IMR-90 (cell line): ENCODE measurements around the gene BRME1.

ENCODE experiments used
- BHLHE40 ChIP-seq: fragments of 150-350 bp; IDR thresholded peaks from 2 replicates; pipeline ENCODE4 v1.6.1; 2016; ENCODE audit warnings: mild to moderate bottlenecking, low read depth, low read length
- CEBPB ChIP-seq: IDR thresholded peaks from 2 replicates; pipeline ENCODE4 v1.6.1; 2012; ENCODE audit warnings: low read depth, low read length, improper control_type of control experiment
- FOS ChIP-seq: fragments of 150-350 bp; IDR thresholded peaks from 2 replicates; pipeline ENCODE4 v1.6.1; 2016; ENCODE audit warnings: low read depth, low read length
- MAFK ChIP-seq: IDR thresholded peaks from 2 replicates; pipeline ENCODE4 v1.6.1; 2012; ENCODE audit warnings: low read depth, low read length, improper control_type of control experiment
- MAZ ChIP-seq: IDR thresholded peaks from 2 replicates; pipeline ENCODE4 v1.6.1; 2012; ENCODE audit warnings: low read depth, mild to moderate bottlenecking, low read length, improper control_type of control experiment, moderate library complexity, borderline replicate concordance
- POLR2A ChIP-seq: IDR thresholded peaks from 2 replicates; pipeline ENCODE4 v1.6.1; 2012; ENCODE audit warnings: mild to moderate bottlenecking, low read depth, low read length
- RAD21 ChIP-seq: IDR thresholded peaks from 2 replicates; pipeline ENCODE4 v1.6.1; 2012; ENCODE audit warnings: low read length, improper control_type of control experiment
- RCOR1 ChIP-seq: IDR thresholded peaks from 2 replicates; pipeline ENCODE4 v1.6.1; 2012; ENCODE audit warnings: mild to moderate bottlenecking, low read length, improper control_type of control experiment; ENCODE audit not compliant: insufficient replicate concordance
- RFX5 ChIP-seq: IDR thresholded peaks from 2 replicates; pipeline ENCODE4 v1.8.0; 2012; ENCODE audit warnings: low read depth, mild to moderate bottlenecking, low read length, moderate library complexity
- SMC3 ChIP-seq: fragments of 150-350 bp; IDR thresholded peaks from 2 replicates; pipeline ENCODE4 v1.6.1; 2016; ENCODE audit warnings: low read depth, mild to moderate bottlenecking, antibody characterized with exemption, low read length, moderate library complexity
- TF ChIP-seq, protein P1 (sequence below): conservative IDR thresholded peaks from 2 replicates; pipeline ENCODE4 v1.5.1; 2012; ENCODE audit warnings: mild to moderate bottlenecking, low read depth, low read length, improper control_type of control experiment

DNA sequence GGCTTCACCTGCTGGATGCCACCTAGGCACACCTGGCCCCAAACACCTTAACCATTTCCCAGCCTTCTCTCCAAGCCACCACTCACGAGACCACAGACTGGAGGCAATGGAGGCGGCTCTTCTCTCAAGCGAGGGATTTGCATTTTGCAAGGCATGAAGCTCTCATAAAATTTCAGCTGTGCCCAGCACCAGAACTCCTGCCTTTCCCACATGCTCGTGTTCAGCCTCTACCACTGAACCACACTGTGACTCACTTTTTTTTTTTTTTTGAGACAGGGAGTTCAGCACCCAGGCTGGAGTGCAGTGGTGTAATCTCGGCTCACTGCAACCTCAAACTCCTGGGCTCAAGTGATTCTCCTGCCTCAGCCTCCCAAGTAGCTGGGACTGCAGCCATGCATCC lies 18.4 kb downstream of the BRME1 start:
- TF ChIP-seq BHLHE40 (no peak), RAD21 (no peak), MAZ (no peak), CEBPB (no peak), POLR2A (no peak), MAFK (no peak), FOS (no peak), RCOR1 (no peak), SMC3 (no peak), RFX5 (no peak)
- TF ChIP-seq, protein P1, sequence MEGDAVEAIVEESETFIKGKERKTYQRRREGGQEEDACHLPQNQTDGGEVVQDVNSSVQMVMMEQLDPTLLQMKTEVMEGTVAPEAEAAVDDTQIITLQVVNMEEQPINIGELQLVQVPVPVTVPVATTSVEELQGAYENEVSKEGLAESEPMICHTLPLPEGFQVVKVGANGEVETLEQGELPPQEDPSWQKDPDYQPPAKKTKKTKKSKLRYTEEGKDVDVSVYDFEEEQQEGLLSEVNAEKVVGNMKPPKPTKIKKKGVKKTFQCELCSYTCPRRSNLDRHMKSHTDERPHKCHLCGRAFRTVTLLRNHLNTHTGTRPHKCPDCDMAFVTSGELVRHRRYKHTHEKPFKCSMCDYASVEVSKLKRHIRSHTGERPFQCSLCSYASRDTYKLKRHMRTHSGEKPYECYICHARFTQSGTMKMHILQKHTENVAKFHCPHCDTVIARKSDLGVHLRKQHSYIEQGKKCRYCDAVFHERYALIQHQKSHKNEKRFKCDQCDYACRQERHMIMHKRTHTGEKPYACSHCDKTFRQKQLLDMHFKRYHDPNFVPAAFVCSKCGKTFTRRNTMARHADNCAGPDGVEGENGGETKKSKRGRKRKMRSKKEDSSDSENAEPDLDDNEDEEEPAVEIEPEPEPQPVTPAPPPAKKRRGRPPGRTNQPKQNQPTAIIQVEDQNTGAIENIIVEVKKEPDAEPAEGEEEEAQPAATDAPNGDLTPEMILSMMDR = no peak
